Right atrium auricular region (tissue), 2 donors: Measurements from ENCODE around the gene CADPS2. TPM values are rescaled to one million over a fixed set of nuclear protein-coding genes. Genes with fewer than 3 reads are reported as not detected.

Experiments used
- DNase-seq: peaks from one replicate; pipeline ENCODE4 v3.0.0-alpha.2; 2019; ENCODE audit warnings: low spot score
- H3K27ac ChIP-seq, 2 donors: fragments of 200-600 bp; sonication (generic); 1 replicate in 1 of 2; 2 replicates in 1 of 2; pipeline ENCODE4 v1.5.1; 2016 to 2019
- H3K27me3 ChIP-seq, 2 donors: fragments of 200-600 bp; sonication (generic); one replicate each; pipeline versions ENCODE4 v1.5.1 to v1.6.0; 2017 to 2019
- H3K36me3 ChIP-seq: fragments of 200-600 bp; sonication (generic); one replicate; pipeline ENCODE4 v1.5.1; 2016
- H3K4me1 ChIP-seq, 2 donors: fragments of 200-600 bp; sonication (generic); one replicate each; pipeline versions ENCODE4 v1.5.1 to v1.6.0; 2017 to 2019
- H3K4me3 ChIP-seq, 2 donors: fragments of 200-600 bp; sonication (generic); 1 replicate in 1 of 2; 2 replicates in 1 of 2; pipeline ENCODE4 v1.5.1; 2017 to 2019; ENCODE audit warnings: mild to moderate bottlenecking in 1 of 2, moderate library complexity in 1 of 2
- H3K9me3 ChIP-seq, 2 donors: fragments of 200-600 bp; sonication (generic); one replicate each; pipeline ENCODE4 v1.5.1; 2019
- total RNA-seq, 2 donors: library from RNA; depleted of rRNA; stranded (reverse); fragments of >200 nt; gene quantifications; one replicate each; pipeline ENCODE4 v1.1.0, GENCODE V29; 2016
- TF ChIP-seq, protein P1 (sequence below), 2 donors: fragments of 200-600 bp; sonication (generic); IDR thresholded peaks; one replicate each; pipeline ENCODE4 v1.5.1; 2019; ENCODE audit warnings: antibody characterized with exemption in 2 of 2

Gene CADPS2
- total RNA-seq, 2 donors from 2014 or later, result 11.8 to 19.9 TPM

DNA sequence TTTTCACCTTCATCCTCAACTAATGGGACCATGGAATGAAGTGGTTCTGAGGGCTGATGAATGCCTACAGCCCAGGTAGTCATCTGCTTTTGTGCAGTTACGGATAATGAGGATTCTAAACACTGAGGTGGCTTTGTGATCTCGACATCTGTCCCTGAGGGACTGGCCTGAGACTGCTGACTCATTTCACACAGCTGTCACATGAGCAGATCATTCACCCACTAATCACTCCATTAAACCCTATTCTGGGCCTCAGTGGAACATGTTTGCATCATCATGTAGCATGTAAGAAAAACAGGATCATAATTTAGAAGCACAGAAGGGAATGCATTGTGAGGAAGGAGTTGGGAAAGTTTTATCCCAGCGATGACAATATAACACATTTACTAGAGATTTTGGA lies 502.3 kb downstream of the CADPS2 start:
- H3K27me3 ChIP-seq, result no peaks in the 10 kb centered on the region
- DNase-seq, result no peak
- no peaks in the 10 kb centered on the region for H3K9me3 ChIP-seq
- H3K4me1 ChIP-seq, result no peaks in the 10 kb centered on the region
- H3K27ac ChIP-seq, result no peak overlapping the region
- TF ChIP-seq, protein P1, sequence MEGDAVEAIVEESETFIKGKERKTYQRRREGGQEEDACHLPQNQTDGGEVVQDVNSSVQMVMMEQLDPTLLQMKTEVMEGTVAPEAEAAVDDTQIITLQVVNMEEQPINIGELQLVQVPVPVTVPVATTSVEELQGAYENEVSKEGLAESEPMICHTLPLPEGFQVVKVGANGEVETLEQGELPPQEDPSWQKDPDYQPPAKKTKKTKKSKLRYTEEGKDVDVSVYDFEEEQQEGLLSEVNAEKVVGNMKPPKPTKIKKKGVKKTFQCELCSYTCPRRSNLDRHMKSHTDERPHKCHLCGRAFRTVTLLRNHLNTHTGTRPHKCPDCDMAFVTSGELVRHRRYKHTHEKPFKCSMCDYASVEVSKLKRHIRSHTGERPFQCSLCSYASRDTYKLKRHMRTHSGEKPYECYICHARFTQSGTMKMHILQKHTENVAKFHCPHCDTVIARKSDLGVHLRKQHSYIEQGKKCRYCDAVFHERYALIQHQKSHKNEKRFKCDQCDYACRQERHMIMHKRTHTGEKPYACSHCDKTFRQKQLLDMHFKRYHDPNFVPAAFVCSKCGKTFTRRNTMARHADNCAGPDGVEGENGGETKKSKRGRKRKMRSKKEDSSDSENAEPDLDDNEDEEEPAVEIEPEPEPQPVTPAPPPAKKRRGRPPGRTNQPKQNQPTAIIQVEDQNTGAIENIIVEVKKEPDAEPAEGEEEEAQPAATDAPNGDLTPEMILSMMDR (IDR thresholded peaks at IDR 0.05), result no peak
- H3K4me3 ChIP-seq, result no peak overlapping the region
- no peaks in the 10 kb centered on the region for H3K36me3 ChIP-seq

DNA sequence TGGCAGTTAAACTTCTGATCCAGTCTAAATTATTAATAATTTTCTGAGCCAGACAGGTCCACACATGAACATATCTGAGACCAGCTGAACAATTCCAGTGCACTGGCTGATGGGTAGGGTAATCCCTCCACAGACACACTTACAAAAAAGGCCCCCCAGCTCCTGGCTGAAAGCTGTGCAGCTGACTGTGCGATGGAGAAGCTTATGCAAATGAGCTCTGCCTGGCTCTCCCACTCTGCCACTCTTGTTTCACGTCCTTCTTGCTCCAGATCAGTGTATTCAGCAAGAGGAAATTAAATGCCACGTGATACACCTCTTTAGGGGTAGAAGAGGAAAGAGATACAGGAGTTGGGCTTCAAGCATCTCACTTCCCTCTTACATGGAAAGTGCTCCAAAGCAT lies 505.3 kb downstream of the CADPS2 start:
- no peak overlapping the region for H3K27ac ChIP-seq
- H3K36me3 ChIP-seq, result no peaks in the 10 kb centered on the region
- TF ChIP-seq, protein P1 (IDR thresholded peaks at IDR 0.05), result no peak
- no peak for DNase-seq
- no peaks in the 10 kb centered on the region for H3K9me3 ChIP-seq
- no peaks in the 10 kb centered on the region for H3K27me3 ChIP-seq
- no peaks in the 10 kb centered on the region for H3K4me1 ChIP-seq
- H3K4me3 ChIP-seq, result no peak overlapping the region

DNA sequence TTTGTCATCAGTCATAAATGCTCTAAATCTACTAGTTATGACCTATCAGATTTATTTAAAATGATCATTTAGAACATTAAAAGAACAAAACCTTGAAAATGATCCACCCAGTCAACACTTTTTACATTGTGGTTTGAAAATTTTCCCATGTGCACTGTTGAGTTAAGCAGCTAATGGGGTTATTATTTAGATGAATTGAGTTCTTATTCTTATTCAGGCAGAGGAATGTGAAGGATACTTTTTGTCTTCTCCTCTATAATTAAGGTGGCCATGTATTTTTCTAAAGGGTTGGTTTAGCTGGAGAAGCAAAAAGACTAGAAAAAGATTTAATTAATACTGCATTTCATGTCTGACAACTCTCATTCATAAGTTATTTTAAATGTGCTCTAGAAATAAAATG lies 506.8 kb downstream of the CADPS2 start:
- H3K9me3 ChIP-seq, result no peaks in the 10 kb centered on the region
- H3K36me3 ChIP-seq, result no peaks in the 10 kb centered on the region
- no peaks in the 10 kb centered on the region for H3K4me1 ChIP-seq
- H3K4me3 ChIP-seq, result no peak overlapping the region
- TF ChIP-seq, protein P1 (IDR thresholded peaks at IDR 0.05), result no peak
- no peak for DNase-seq
- H3K27ac ChIP-seq, result no peak overlapping the region
- H3K27me3 ChIP-seq, result no peaks in the 10 kb centered on the region

DNA sequence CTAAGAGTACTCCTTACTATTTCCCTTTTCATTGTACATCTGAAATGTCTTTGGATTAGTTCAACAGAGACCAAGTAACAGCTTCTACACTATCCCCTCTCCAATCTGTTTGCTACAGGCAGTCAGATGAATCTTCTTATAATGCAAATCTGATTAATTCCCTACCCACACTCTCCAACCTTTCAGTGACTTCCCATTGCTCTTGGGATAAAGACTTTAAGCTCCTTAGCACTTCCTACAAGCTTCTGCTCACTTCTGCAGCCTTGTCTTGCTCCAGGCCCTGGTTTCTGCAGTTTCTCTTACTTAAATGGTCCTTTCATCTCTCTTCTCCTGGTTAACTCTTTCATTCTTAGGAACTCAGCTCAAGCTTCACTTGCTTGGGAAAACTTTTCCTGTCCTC lies 516.5 kb downstream of the CADPS2 start:
- Histone ChIP-seq H3K36me3 (no peaks in the 10 kb centered on the region), H3K9me3 (no peaks in the 10 kb centered on the region), H3K4me3 (no peak overlapping the region), H3K4me1 (no peaks in the 10 kb centered on the region), H3K27me3 (no peaks in the 10 kb centered on the region), H3K27ac (no peak overlapping the region)
- no peak for DNase-seq
- TF ChIP-seq, protein P1 (IDR thresholded peaks at IDR 0.05), result no peak

DNA sequence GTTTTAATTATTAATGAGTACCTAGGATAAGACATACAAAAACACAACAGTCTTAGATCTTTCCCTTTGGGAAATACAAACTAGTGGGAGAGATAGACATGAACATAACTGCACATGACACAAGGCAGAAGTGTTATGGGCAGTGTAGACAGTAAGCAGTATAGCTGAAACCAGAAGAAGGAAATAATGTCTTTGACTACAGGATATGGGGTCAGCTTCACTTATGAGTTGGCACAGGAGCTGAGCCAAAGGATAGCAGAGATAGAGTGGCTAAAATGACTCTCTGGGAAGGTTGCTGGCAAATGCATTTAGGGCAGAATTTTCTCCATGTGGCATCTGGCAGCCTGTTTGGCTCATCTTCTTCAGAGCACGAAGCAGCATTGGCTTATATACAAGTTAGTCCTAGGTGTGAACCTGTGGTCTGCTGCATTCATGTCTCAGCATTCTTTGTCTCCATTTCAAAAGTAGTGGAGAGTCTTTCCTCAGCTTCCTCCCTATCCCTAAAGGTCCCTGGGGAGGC lies 521.4 kb downstream of the CADPS2 start:
- H3K27me3 ChIP-seq, result no peaks in the 10 kb centered on the region
- H3K27ac ChIP-seq, result no peak overlapping the region
- H3K9me3 ChIP-seq, result no peaks in the 10 kb centered on the region
- TF ChIP-seq, protein P1 (IDR thresholded peaks at IDR 0.05), result no peak
- peaks cover 3% of the 10 kb centered on the region for H3K36me3 ChIP-seq
- H3K4me3 ChIP-seq, result no peak overlapping the region
- no peaks in the 10 kb centered on the region for H3K4me1 ChIP-seq
- DNase-seq, result no peak

DNA sequence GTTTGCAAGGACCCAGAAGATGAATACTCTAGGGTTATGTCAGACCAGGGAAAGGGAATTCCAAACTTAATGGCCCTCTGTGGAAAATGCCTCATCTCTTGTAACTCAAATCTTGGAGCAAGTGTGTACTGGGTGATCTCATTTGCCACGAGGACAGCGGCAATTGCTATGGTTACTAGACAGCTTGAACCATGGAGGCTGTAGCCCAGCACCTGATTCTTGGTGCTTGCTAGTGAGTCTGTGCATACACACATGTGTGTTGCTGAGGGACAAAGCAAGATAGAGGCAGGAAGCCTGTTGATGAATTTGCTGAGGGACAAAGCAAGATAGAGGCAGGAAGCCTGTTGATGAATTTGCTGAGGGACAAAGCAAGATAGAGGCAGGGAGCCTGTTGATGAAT lies 523.1 kb downstream of the CADPS2 start:
- H3K4me3 ChIP-seq, result no peak overlapping the region
- H3K4me1 ChIP-seq, result no peaks in the 10 kb centered on the region
- no peaks in the 10 kb centered on the region for H3K9me3 ChIP-seq
- DNase-seq, result no peak
- no peaks in the 10 kb centered on the region for H3K27me3 ChIP-seq
- H3K36me3 ChIP-seq, result peaks cover 3% of the 10 kb centered on the region
- TF ChIP-seq, protein P1 (IDR thresholded peaks at IDR 0.05), result no peak
- no peak overlapping the region for H3K27ac ChIP-seq
